ENCODE data around the gene AQP12A.

The AQP12A gene

GRCh38 chr2:240707043-240707756, 15.5 kb downstream of the AQP12A start:
- DNase-seq (ENCODE audit: low read depth in 3 of 3), result no peak

GRCh38 chr2:240707821-240708220, 16.2 kb downstream of the AQP12A start:
- DNase-seq (ENCODE audit: low read depth in 3 of 3), result no peak

- no peak for DNase-seq (ENCODE audit: low read depth in 3 of 3)
Measured at GRCh38 chr2:240708457-240708856, 16.8 kb downstream of the AQP12A start.

- no peak for DNase-seq (ENCODE audit: low read depth in 3 of 3)
Measured at GRCh38 chr2:240711296-240711695, 19.6 kb downstream of the AQP12A start.

GRCh38 chr2:240711701-240712100, 20.0 kb downstream of the AQP12A start:
- no peak for DNase-seq (ENCODE audit: low read depth in 3 of 3)

GRCh38 chr2:240712121-240712520, 20.5 kb downstream of the AQP12A start:
- no peak for DNase-seq (ENCODE audit: low read depth in 3 of 3)

GRCh38 chr2:240713071-240713927, 21.6 kb downstream of the AQP12A start:
- DNase-seq (ENCODE audit: low read depth in 3 of 3), result no peak

- no peak for DNase-seq (ENCODE audit: low read depth in 3 of 3)
Measured at GRCh38 chr2:240713928-240714746, 22.5 kb downstream of the AQP12A start.

- no peak for DNase-seq (ENCODE audit: low read depth in 3 of 3)
Measured at GRCh38 chr2:240714747-240715725, 23.4 kb downstream of the AQP12A start.

- no peak for DNase-seq (ENCODE audit: low read depth in 3 of 3)
Measured at GRCh38 chr2:240716130-240716798, 24.6 kb downstream of the AQP12A start.

GRCh38 chr2:240717181-240717641, 25.5 kb downstream of the AQP12A start:
- no peak for DNase-seq (ENCODE audit: low read depth in 3 of 3)

GRCh38 chr2:240717681-240718581, 26.3 kb downstream of the AQP12A start:
- DNase-seq (ENCODE audit: low read depth in 3 of 3), result no peak

GRCh38 chr2:240718896-240719490, 27.3 kb downstream of the AQP12A start:
- DNase-seq (ENCODE audit: low read depth in 3 of 3), result no peak

GRCh38 chr2:240719676-240720545, 28.2 kb downstream of the AQP12A start:
- DNase-seq (ENCODE audit: low read depth in 3 of 3), result no peak

GRCh38 chr2:240720686-240721595, 29.3 kb downstream of the AQP12A start:
- DNase-seq (ENCODE audit: low read depth in 3 of 3), result no peak

- no peak for DNase-seq (ENCODE audit: low read depth in 3 of 3)
Measured at GRCh38 chr2:240721596-240722180, 30.0 kb downstream of the AQP12A start.
